NCI-H1930 (cell line): ENCODE results near the gene LMNB1.
"Not testable (repeated sequence)": the region's sequence is repeated elsewhere in the genome, so short reads cannot be mapped to it uniquely, and the experiment has no call there.

Experiments
- DNase-seq, 2 experiments: peaks; one replicate each; lab custom pipeline; 2025; lab: John Stamatoyannopoulos, UW

The LMNB1 gene

DNA sequence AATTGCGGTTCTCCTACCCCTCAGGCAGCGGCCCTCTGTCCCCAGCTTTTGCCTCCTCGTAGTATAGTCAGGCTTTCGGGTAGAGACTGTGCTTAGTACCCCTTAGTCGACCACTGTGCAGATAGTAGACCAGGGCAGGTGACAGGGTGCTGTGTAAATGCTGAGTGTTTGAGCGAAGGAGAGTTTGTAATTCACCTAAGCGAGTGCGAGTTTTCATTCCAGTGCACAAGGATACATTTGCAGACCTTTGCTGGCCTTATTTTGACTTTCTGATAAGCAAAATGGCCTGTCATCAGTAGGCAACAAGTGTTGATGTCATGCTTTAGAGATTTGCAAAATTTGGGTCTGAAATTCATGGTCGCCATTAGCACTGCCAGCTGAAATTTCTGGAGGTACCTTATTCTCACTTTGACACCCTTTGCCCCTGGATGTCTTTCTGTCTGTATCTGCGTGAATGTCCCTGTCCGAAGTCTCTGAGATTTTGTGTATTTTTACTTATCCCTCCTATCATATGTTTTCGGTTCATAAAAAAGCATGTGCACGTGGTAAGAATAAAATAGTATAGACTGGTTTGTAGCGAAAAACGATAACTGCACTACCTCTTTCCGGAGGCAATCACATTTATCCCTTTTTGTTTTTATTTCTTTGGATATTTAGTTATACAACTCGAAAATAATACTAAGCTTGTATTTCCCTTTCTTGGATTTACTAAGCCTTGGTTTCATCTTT is 1.9 kb downstream of the LMNB1 start:
- no peak for DNase-seq

DNA sequence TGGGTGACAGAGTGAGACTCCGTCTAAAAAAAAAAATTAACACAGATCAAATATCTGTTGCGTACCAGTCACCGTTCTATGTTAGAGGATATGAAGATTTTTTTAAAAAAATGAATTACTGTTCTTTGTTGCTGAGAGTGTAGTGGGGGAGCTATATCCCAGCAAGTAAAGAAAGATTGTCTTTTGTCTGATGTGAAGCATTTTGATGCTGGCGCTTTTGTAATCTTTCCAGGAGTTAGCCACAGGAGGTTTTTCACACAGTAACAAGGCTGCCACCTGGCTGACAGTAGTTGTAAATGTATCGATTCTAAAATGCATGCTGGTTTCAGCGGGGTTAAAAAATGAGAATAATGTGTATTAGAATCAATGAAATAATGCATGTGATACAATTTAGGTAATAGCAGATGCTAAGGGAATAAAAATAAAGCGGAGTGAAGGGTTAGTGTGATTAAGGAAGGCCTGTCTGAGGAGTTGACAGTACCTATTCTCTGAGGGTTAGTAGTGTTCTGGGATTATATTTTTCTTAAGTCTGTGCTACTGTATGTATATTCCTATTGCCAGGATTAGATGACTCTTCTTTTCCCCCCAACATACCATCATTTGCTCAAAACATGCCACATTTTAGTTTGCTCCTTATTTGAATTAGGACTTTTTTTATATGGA is 3.4 kb downstream of the LMNB1 start:
- no peak for DNase-seq

DNA sequence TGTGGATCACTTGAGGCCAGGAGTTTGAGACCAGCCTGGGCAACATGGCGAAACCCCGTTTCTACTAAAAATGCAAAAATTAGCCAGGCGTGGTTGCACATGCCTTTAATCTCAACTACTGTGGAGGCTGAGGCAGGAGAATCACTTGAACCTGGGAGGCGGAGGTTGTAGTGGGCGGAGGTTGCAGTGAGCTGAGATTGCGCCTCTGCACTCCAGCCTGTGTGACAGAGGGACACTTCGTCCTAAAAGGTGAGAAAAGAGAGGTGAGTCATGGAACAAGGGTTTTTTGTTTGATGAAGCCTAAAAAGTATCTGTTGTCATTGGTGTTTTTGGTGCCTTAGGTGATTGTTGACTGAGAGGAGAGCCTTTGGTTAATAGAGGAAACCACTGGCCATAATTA is 11.5 kb downstream of the LMNB1 start:
- DNase-seq = not testable (repeated sequence)

DNA sequence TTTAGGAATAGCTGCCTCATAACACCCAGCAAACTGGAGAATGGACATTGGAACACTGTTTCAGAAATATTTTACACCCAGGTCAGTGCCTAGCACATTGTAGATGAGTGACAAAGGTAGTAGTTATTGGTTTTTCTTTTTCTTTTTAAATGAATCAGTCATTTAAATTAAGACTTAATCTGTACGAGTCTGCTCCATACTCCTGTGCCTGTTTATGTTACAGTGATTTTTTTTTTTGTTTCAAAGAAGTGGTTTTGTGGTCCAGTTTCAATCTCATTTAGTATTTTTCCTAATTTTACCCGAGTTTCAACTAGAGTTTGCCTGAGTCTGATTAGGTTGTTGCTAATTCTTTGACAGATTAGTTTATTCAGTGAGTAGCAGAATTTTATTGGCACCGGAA is 16.2 kb downstream of the LMNB1 start:
- no peak for DNase-seq

DNA sequence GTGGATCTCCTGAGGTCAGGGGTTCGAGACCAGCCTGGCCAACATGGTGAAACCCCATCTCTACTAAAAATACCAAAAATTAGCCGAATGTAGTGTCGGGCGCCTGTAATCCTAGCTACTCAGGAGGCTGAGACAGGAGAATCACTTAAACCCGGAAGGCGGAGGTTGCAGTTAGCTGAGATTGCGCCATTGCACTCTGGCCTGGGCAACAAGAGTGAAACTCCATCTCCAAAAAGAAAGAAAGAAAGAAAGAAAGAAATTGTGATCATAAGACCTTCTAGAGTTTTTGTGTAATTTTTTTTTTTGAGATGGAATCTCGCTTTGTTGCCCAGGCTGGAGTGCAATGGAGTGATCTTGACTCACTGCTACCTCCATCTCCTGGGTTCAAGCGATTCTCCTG is 16.7 kb downstream of the LMNB1 start:
- DNase-seq = not testable (repeated sequence)

DNA sequence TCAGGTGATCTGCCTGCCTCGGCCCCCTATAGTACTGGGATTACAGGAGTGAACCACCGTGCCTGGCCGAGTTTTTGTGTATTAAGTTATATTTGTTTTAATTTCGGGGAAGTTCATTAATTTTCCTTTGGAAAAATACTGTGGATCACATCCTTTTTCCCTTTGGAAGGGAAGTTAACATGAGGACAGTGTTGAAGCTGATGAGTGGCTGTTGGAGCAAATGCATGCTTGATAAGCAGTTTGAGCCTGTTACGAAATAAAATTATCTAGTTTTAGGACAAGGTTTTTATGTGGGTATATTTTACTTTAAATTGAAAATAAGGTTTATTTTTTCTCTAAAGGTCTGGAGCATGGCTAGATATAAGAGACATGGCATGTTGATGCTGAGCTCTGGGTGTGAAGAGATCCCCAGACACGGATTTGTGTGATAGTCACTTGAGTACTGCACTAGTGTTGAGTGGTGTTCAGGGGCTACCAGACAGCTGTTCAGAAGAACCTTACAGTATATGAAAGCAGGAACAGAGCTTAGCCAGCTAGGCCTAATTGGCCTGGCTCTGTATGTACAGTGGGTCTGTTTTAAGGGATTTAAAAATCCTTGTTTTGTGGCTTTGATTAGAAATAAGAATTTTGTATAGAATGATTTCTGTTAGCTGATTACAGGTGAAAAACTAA is 17.4 kb downstream of the LMNB1 start:
- DNase-seq = no peak

DNA sequence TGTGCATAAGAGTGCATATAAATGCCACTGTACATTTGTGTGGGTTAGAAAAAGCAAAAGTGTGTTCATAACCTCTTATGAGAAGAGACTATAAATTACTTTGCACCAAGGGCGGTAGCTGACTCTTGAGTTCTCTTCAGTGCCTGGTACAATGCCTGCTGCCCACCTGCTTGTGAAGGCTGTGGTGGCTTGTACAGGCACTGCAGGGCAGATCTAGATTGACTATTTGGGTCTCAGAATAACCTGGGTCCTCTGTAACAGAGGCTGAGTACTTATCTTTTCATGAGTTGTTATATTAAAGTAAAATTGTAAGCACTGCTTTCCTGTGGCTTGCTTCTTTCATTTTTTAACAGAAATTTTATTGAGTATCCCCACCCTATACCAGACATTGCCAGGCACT is 22.8 kb downstream of the LMNB1 start:
- no peak for DNase-seq

DNA sequence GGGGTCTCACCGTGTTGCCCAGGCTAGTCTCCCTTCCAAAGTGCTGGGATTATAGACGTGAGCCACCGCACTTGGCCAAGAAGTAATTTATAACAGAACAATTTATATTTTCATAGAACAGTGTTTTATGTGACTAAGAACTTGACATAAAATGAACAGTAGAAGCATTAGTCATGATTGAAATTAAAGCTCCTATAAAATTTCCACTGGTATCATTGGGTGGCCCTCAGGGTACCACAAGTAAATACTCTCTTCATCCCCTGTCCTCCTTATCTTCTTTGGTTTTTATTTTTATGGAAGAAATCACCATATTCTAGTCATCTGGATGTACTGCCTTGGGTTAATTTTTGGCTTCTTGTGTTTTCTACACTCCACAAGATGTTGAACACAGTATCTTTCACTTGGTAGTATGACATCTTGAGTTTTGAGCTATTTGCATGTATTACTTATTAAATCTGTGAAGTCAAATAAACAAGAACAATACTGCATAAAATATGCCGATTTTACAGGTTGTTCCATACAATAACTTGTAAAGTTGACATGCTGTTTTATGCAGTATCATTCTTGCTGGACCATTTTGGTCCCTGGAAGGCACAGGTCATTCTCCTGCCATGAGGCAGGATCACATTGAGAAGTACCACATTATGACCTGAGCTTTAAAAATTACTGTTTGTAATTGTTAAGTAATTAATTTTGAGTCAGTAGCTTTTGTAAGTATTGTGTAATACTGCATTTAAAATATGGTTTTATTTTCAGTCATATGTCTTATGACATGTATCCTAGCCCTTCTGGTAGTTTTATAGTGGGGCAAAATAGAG is 24.4 kb downstream of the LMNB1 start:
- DNase-seq = no peak

DNA sequence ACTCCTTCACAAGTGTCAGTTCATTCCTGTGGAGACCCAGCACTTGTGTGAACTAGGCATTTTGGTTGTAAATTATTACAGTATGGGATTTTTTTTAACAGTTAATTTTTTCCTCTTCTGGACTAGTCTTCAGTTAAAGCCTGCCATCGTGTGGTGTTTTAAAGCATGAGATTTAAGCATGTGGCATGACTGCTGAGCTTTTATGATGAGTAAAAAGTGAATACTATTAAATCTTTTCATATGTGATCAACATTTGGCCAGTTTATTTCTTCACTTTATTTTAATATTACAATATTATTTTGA is 25.0 kb downstream of the LMNB1 start:
- no peak for DNase-seq

DNA sequence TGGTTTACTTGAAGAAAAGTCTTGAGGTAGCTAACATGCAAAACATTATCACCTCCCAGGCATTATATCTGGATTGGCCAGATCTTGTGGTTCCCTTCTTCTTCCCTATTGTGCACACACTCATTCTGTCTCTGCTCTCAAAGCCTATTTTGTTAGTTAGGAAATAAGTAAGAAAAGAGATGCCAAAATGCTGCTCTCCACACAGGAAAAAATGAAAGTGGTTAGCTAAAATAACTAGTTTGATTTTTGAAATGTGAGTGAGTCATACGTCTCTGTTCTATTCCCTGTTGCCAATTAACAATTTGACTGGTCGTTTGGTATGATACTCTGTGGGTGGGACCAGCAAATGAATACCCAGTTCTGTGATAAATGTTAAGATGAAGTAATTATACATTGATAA is 28.1 kb downstream of the LMNB1 start:
- no peak for DNase-seq

DNA sequence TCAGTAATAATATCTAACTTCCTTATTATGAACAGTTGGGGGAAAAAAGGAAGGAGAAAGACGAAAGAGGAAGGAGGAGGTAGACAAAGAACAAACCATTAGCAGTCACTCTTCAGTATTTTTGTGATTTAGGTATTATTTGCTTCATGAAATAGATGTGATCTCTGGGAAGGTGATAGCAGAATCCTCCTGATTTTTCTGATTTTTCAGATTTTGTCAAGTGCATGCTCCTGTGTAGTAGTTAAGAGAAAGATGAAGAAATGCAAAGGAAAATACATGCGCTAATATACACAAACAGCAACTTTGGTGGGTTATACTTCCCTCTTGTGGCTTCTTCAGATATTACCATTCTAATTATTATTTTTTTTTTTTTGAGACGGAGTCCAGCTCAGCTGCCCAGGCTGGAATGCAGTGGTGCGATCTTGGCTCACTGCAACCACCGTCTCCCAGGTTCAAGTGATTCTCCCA is 31.6 kb downstream of the LMNB1 start:
- no peak for DNase-seq

DNA sequence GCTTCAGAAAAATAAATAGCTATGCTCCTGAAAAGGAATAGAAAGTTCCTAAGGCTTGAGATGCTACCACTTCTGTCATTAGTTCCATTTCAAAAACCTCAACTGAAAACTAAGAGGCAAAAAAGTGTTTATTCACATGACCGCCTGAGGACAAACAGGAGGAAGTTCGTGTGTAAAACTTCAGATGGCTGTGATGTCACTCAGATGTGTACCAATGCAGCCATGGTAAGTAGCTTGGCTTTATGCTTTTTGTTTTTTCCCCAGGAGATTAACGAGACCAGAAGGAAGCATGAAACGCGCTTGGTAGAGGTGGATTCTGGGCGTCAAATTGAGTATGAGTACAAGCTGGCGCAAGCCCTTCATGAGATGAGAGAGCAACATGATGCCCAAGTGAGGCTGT is 33.0 kb downstream of the LMNB1 start:
- no peak for DNase-seq

DNA sequence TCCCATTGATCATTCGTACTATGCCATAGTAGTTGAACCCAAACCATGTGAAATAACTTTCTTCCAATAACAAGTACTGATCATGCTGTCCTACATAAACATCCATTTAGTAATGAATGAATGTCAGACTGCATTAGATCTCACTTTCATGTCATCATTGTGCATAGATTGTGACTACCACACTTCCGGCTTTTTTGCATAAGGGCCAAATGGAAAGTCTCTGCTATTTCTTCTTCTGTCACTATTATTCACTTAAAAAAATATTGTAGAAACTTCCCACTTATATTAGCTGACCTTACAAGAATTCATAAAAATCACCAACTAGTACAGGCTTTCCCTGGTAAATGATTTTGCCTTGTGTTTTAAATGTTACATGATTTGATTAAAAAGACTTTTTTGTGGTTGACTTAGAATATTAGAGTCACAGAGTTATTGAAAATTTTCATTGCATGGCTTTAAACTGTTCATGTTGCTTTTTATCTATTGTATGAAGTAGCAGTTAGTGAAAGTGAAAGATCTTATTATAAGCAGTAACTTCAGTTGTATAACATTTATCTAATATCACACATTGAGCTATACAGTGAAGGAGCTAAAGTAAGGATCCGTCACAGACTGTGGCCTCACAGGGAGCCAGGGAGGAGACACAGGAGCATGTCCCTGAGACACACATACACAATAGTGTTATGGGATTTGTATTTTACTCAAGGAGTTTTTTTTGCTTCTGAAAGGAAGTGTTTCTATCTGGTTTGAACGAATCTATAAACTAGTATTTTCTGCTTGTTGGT is 33.9 kb downstream of the LMNB1 start:
- DNase-seq = no peak

DNA sequence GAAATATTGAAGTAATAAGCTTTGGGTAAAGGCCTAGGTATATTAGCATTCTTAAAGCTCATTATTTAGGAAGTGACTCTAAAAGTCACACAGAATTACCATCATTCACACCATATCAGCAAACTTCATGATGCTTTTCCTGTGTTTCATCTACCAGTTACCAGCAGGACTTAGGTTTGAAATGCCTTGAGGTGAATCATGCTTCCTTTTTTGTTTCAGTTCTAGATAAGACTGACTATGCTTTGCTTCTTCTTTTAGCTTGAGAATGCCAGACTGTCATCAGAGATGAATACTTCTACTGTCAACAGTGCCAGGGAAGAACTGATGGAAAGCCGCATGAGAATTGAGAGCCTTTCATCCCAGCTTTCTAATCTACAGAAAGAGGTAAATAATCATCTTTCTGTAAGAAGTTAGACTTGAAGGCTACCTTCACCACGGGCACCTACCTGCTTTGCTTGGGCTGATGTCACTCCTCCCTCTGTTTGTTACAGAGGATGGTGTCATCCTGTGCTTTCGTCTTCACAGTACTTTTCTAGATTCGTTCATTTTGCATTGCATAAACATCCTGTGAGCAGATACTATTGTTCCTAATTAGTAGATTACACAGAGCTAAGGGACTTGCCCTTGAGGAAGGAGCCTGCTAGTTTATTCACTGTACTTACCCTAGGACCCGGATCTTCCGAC is 34.7 kb downstream of the LMNB1 start:
- DNase-seq = no peak

DNA sequence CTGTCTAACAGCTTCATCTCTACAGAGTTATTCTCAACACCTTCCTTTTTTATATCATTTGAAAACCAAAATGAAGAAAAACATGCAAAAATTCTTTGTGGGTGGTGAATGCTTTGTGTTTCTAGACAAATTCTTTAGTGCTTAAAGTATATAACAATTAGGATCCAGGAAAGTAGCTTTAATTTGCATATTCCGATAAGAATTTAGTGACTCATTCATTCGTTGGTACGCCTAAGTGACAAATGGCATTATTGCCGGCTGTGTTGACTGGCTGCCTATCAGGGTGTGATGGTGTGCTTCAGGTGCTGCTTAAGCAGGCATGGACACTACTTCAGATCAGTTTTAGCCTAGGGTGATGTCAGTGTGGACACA is 35.2 kb downstream of the LMNB1 start:
- no peak for DNase-seq

DNA sequence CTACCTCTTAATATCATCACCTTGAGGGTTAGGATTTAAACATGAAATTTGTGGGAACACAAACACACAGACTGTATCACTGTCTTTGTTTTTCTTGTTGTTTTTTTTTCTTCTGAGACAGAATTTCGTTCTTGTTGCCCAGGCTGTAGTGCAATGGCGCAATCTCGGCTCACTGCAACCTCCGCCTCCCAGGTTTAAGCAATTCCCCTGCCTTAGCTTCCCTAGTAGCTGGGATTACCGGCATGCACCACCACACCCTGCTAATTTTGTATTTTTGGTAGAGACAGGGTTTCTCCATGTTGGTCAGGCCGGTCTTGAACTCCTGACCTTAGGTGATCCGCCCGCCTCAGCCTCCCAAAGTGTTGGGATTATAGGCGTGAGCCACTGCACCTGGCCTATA is 36.9 kb downstream of the LMNB1 start:
- DNase-seq = not testable (repeated sequence)

DNA sequence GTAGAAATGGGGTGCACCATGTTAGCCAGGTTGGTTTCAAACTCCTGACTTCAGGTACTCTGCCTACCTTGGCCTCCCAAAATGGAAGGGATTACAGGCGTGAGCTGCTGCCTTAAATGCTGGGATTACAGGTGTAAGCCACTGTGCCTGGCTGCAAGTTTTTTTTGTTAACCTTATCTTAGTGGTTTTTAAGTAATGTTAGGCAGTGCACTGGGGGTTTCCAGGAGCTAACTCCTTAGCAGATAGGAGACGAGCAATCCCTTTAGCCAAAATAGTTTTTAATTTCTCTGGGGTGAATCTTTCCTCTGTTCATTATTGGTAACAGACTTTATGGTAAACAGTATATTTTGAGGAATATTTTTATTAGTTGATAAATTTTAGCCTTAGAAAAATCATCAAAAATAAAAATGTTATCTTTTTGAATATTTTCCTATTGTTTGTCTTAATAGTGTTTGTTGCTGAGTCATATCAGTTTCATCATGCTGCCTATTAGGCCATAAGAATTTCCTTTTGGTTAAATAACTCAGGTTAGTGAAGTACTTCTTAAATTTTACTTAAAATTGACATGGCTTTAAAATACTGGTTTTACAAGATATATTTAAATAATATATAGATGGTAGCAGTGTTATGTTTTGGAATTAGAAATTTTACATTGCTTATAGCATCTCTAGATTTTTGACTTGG is 37.9 kb downstream of the LMNB1 start:
- no peak for DNase-seq

DNA sequence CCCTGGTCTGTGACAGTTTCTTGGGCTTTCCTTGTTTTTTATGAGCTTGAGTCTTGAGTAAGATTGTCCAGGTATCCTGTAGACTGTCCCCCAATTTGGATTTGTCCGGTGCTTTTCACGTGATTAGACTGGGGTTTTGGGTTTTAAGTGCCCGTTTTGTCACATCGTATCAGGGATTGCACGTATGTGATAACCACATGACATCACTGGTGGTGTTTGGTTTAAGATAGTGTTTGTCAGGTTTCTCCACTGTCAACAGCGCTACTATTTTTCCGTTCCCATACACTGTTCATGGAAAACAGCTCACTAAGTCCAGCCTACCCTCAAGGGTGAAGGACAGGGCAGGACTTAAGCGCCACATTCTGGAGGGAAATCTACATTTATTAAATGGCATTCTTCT is 39.7 kb downstream of the LMNB1 start:
- DNase-seq = no peak

DNA sequence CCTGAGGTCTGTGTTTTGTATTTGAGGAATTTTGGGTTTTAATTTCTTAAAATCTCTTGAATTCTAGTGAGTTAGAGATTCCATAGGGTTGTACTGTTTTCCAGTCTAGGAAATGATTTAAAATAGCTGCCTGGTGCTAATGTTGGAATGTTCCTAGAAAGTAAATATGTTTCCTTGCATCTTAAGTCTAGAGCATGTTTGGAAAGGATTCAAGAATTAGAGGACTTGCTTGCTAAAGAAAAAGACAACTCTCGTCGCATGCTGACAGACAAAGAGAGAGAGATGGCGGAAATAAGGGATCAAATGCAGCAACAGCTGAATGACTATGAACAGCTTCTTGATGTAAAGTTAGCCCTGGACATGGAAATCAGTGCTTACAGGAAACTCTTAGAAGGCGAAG is 41.8 kb downstream of the LMNB1 start:
- no peak for DNase-seq

DNA sequence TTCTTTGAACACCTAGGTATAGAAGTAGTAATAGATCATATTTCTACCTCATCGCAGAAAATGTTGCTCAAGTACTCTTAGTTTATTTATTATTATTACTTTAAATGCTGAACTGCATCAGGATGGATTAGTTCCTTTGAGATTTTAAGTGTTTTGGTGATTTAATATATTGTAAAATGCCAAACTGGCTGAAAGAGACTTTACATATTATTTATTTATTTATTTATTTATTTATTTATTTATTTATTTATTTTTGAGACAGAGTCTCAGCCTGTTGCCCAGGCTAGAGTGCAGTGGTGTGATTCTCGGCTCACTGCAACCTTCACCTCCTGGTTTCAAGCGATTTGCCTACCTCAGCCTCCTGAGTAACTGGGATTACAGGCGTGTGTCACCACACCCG is 42.3 kb downstream of the LMNB1 start:
- no peak for DNase-seq
